Lung (tissue), 12 donors: Measurements from ENCODE around the gene PRDM1. TPM values are rescaled to one million over a fixed set of nuclear protein-coding genes. Genes with fewer than 3 reads are reported as not detected.

Source experiments
- ATAC-seq: fragments of 200-7000 bp; cut with Tn5 transposase; one replicate; pipeline ENCODE4 v1.9.1; 2020; ENCODE audit warnings: moderate number of reproducible peaks; ENCODE audit not compliant: insufficient read depth, low FRiP score
- DNase-seq, 3 donors: peaks; one replicate each; pipeline ENCODE4 v3.0.0-alpha.2; 2013 to 2017
- H3K27ac ChIP-seq, 2 donors: one replicate each; pipeline ENCODE4 v1.5.1; 2013; ENCODE audit warnings: mild to moderate bottlenecking in 2 of 2, moderate library complexity in 2 of 2, control low read depth in 1 of 2, inconsistent platforms in 1 of 2, low read depth in 1 of 2, low read length in 1 of 2
- H3K27me3 ChIP-seq, 3 donors: one replicate each; pipeline ENCODE4 v1.5.1; 2013; ENCODE audit warnings: low read length in 2 of 3; ENCODE audit not compliant: control insufficient read depth in 3 of 3, insufficient read depth in 3 of 3
- H3K36me3 ChIP-seq, 4 donors: one replicate each; pipeline ENCODE4 v1.5.1; 2013; ENCODE audit warnings: low read length in 4 of 4, mild to moderate bottlenecking in 1 of 4, moderate library complexity in 1 of 4; ENCODE audit not compliant: control insufficient read depth in 4 of 4, insufficient read depth in 4 of 4
- H3K4me1 ChIP-seq, 5 donors: one replicate each; pipeline ENCODE4 v1.5.1; 2013; ENCODE audit warnings: low read length in 5 of 5, mild to moderate bottlenecking in 2 of 5, moderate library complexity in 1 of 5; ENCODE audit not compliant: control insufficient read depth in 5 of 5, insufficient read depth in 5 of 5
- H3K4me3 ChIP-seq: one replicate; pipeline ENCODE4 v1.5.1; 2013; ENCODE audit warnings: mild to moderate bottlenecking, control low read depth, moderate library complexity
- H3K9ac ChIP-seq, 2 donors: one replicate each; pipeline ENCODE4 v1.5.1; 2013; ENCODE audit warnings: low read length in 2 of 2, control low read depth in 1 of 2; ENCODE audit not compliant: insufficient read depth in 1 of 2
- H3K9me3 ChIP-seq, 4 donors: one replicate each; pipeline ENCODE4 v1.5.1; 2013; ENCODE audit warnings: low read length in 3 of 4, mild to moderate bottlenecking in 1 of 4, moderate library complexity in 1 of 4; ENCODE audit not compliant: control insufficient read depth in 4 of 4, insufficient read depth in 3 of 4
- CTCF ChIP-seq: IDR thresholded peaks from 2 replicates; pipeline ENCODE4 v1.5.1; 2012; ENCODE audit warnings: mild to moderate bottlenecking; ENCODE audit errors: control extremely low read depth, extremely low read depth
- WGBS, 2 donors: extraction: QIAGEN DNeasy Blood & Tissue Kit; methylation state at CpG; one replicate each; pipeline ENCODE4 v1.1.7; 2013; 5-methylcytosine and 5-hydroxymethylcytosine counted together
- polyA plus RNA-seq, 2 donors: library from polyadenylated mRNA; stranded (reverse); fragments of 200-250 nt; gene quantifications; one replicate each; pipeline ENCODE4 v1.2.1, GENCODE V29; 2013
- total RNA-seq, 2 donors: library from RNA; depleted of rRNA in 1 of 2; stranded (reverse); fragments of >200 nt in 1 of 2; gene quantifications; one replicate each; pipeline ENCODE4 v1.2.1, GENCODE V29; 2014 to 2021
- donor health status: control.
- donor health status: control.
- donor health status: Bipolar disorder and iron deficiency.
- donor health status: healthy.
- donor health status: DM: yes; HTN: yes; CAD: no.

The PRDM1 gene
- total and polyA plus RNA-seq, 4 donors, result 2.3 to 12.4 (median 8.8) TPM

- 6 to 12% methylated on average over 3 of the region's 3 CpGs for WGBS, 2 donors
These were observed 659 bp downstream of the PRDM1 start for GRCh38 chr6:106086814-106087175.

GRCh38 chr6:106087548-106088325 is 1.6 kb downstream of the PRDM1 start:
- H3K36me3 ChIP-seq, result no peaks in the 10 kb centered on the region
- no peak for TF ChIP-seq CTCF
- H3K9ac ChIP-seq, result no peak overlapping the region
- H3K27me3 ChIP-seq, result peaks cover 0 to 62% (median 52%) of the 10 kb centered on the region in 3 donors
- ATAC-seq, result no peak
- H3K9me3 ChIP-seq, result no peaks in the 10 kb centered on the region
- WGBS, 2 donors, result 17 to 21% methylated on average over 13 of the region's 13 CpGs
- peak overlapping the region; percentile 66 to 83 for H3K27ac ChIP-seq
- H3K4me1 ChIP-seq, result peaks cover 0 to 23% (median 8%) of the 10 kb centered on the region in 5 donors
- no peak for DNase-seq
- H3K4me3 ChIP-seq, result peak overlapping the region; percentile 59

More at GRCh38 chr6:106086814-106087175, 659 bp downstream of the PRDM1 start:
- Histone ChIP-seq H3K9me3 (no peaks in the 10 kb centered on the region), H3K4me3 (no peak overlapping the region), H3K4me1 (peaks cover 0 to 23% (median 11%) of the 10 kb centered on the region in 5 donors), H3K27me3 (peaks cover 0 to 59% (median 45%) of the 10 kb centered on the region in 3 donors), H3K27ac (peak overlapping the region in 1 of 2 donors; percentile 66), H3K36me3 (no peaks in the 10 kb centered on the region), H3K9ac (no peak overlapping the region)
- no peak for ATAC-seq
- no peak for DNase-seq
- TF ChIP-seq CTCF, result no peak

- Histone ChIP-seq H3K27me3 (peaks cover 0 to 69% (median 55%) of the 10 kb centered on the region in 3 donors), H3K27ac (no peak overlapping the region), H3K36me3 (no peaks in the 10 kb centered on the region), H3K9ac (no peak overlapping the region), H3K4me3 (no peak overlapping the region), H3K4me1 (peaks cover 0 to 14% (median 6%) of the 10 kb centered on the region in 5 donors), H3K9me3 (no peaks in the 10 kb centered on the region)
- 35 to 45% methylated on average over 4 of the region's 4 CpGs for whole genome bisulfite sequencing, 2 donors
- TF ChIP-seq CTCF, result peak; percentile 0
- DNase-seq (no peak), ATAC-seq (no peak)
These were observed 3.9 kb downstream of the PRDM1 start for GRCh38 chr6:106090001-106090400.
